ENCODE results near the gene PRKCH. TPM values are rescaled to one million over a fixed set of nuclear protein-coding genes. Genes with fewer than 3 reads are reported as not detected.

PRKCH gene
- total RNA-seq, 1 experiment from 2014 or later, result 2.7 TPM

DNA sequence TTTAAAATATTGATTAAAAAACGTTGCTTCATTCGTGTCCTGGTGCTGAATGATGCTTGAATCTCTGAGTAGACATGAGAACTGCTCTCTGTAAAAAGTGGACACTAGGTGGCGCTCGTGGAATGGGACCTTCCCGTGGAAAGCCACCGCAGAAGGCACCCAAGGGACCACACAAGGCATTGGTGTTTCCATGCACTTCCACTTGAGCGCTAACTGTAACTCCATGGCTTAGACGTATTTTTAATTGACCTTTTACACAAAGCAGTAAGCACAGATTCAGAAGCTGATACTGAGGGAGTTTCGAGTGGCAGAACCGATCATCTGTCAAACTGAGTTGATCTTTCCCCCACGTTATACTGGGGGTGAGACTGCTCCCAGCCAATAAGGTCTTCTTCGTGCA is 135.3 kb downstream of the PRKCH start:
- Histone ChIP-seq H3K27me3 (ENCODE audit: control insufficient read depth, insufficient read depth, low read length) (no peaks in the 10 kb centered on the region), H3K36me3 (ENCODE audit: control insufficient read depth, insufficient read depth, low read length) (no peaks in the 10 kb centered on the region), H3K9me3 (ENCODE audit: control insufficient read depth, insufficient read depth, low read depth, low read length) (no peaks in the 10 kb centered on the region), H3K4me1 (ENCODE audit: control insufficient read depth, insufficient read depth, low read length) (no peaks in the 10 kb centered on the region), H3K27ac (ENCODE audit: low read length) (no peak overlapping the region), H3K4me3 (ENCODE audit: low read depth in 2 of 2, low read length in 2 of 2) (no peak overlapping the region)
- intact Hi-C loops (cut with micrococcal nuclease; ENCODE audit: unreplicated experiment) (loop anchor here (10.0 kb wide), 1 partner anchor 668 kb away; no protein-coding TSS in a partner anchor), in situ Hi-C loops (cut with HindIII; ENCODE audit: low pct_unique_long_range_greater_than_20kb, low sequenced_read_pairs) (no loop called here)
- ATAC-seq (peak; percentile 91), DNase-seq (ENCODE audit: low read depth, low spot score) (no peak)
- ChIA-PET POLR2A (interaction anchor here (0.5 kb wide), 1 partner anchor 306 kb away, joined by 15 read pairs; no protein-coding TSS in a partner anchor), CTCF (no interaction called here)
- TF ChIP-seq POLR2AphosphoS5 (IDR thresholded peaks at IDR 0.05; ENCODE audit: low read depth, low read length) (no peak), TCF7L2 (IDR thresholded peaks at IDR 0.05; ENCODE audit: low read depth, low read length) (no peak)
- TF ChIP-seq, protein P1, sequence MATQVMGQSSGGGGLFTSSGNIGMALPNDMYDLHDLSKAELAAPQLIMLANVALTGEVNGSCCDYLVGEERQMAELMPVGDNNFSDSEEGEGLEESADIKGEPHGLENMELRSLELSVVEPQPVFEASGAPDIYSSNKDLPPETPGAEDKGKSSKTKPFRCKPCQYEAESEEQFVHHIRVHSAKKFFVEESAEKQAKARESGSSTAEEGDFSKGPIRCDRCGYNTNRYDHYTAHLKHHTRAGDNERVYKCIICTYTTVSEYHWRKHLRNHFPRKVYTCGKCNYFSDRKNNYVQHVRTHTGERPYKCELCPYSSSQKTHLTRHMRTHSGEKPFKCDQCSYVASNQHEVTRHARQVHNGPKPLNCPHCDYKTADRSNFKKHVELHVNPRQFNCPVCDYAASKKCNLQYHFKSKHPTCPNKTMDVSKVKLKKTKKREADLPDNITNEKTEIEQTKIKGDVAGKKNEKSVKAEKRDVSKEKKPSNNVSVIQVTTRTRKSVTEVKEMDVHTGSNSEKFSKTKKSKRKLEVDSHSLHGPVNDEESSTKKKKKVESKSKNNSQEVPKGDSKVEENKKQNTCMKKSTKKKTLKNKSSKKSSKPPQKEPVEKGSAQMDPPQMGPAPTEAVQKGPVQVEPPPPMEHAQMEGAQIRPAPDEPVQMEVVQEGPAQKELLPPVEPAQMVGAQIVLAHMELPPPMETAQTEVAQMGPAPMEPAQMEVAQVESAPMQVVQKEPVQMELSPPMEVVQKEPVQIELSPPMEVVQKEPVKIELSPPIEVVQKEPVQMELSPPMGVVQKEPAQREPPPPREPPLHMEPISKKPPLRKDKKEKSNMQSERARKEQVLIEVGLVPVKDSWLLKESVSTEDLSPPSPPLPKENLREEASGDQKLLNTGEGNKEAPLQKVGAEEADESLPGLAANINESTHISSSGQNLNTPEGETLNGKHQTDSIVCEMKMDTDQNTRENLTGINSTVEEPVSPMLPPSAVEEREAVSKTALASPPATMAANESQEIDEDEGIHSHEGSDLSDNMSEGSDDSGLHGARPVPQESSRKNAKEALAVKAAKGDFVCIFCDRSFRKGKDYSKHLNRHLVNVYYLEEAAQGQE (IDR thresholded peaks at IDR 0.05; ENCODE audit: insufficient read depth in 1 of 2, low read depth in 2 of 2, low read length in 1 of 2), result no peak
- TF ChIP-seq, protein P2, sequence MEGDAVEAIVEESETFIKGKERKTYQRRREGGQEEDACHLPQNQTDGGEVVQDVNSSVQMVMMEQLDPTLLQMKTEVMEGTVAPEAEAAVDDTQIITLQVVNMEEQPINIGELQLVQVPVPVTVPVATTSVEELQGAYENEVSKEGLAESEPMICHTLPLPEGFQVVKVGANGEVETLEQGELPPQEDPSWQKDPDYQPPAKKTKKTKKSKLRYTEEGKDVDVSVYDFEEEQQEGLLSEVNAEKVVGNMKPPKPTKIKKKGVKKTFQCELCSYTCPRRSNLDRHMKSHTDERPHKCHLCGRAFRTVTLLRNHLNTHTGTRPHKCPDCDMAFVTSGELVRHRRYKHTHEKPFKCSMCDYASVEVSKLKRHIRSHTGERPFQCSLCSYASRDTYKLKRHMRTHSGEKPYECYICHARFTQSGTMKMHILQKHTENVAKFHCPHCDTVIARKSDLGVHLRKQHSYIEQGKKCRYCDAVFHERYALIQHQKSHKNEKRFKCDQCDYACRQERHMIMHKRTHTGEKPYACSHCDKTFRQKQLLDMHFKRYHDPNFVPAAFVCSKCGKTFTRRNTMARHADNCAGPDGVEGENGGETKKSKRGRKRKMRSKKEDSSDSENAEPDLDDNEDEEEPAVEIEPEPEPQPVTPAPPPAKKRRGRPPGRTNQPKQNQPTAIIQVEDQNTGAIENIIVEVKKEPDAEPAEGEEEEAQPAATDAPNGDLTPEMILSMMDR (IDR thresholded peaks at IDR 0.05), result peak; percentile 85
- no TSS peak for BruUV-seq (replicated peaks)

DNA sequence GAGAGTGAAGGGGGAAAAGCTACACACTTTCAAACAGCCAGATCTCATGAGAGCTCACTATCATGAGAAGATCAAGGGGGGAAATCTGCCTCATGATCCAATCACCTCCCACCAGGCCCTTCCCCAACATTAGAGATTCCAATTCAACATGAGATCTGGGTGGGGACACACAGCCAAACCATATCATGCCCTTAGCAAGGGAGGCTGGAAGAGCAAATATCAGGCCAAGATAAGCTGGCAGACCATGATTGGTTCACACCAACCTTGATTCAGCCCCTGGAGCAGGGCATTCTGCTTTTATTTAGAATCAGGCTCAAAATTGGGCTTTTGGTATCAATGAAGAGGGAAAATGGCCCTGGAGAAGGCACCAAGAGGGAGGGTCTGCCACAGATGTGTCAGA is 137.4 kb downstream of the PRKCH start:
- intact Hi-C loops (cut with micrococcal nuclease; ENCODE audit: unreplicated experiment) (loop anchor here (10.0 kb wide), 1 partner anchor 666 kb away; no protein-coding TSS in a partner anchor), in situ Hi-C loops (cut with HindIII; ENCODE audit: low pct_unique_long_range_greater_than_20kb, low sequenced_read_pairs) (no loop called here)
- H3K9me3 ChIP-seq (ENCODE audit: control insufficient read depth, insufficient read depth, low read depth, low read length), result no peaks in the 10 kb centered on the region
- BruUV-seq (replicated peaks), result no TSS peak
- CTCF ChIA-PET, result no interaction called here
- H3K4me3 ChIP-seq (ENCODE audit: low read depth in 2 of 2, low read length in 2 of 2), result no peak overlapping the region
- no peaks in the 10 kb centered on the region for H3K27me3 ChIP-seq (ENCODE audit: control insufficient read depth, insufficient read depth, low read length)
- no peak overlapping the region for H3K27ac ChIP-seq (ENCODE audit: low read length)
- TF ChIP-seq POLR2AphosphoS5 (IDR thresholded peaks at IDR 0.05; ENCODE audit: low read depth, low read length) (no peak), TCF7L2 (IDR thresholded peaks at IDR 0.05; ENCODE audit: low read depth, low read length) (no peak), SIN3A (IDR thresholded peaks at IDR 0.05; ENCODE audit: borderline replicate concordance, insufficient read depth, low read depth, low read length) (no peak)
- TF ChIP-seq, protein P1 (IDR thresholded peaks at IDR 0.05; ENCODE audit: insufficient read depth in 1 of 2, low read depth in 2 of 2, low read length in 1 of 2), result no peak
- TF ChIP-seq, protein P2 (IDR thresholded peaks at IDR 0.05), result no peak
- POLR2A ChIA-PET, result no interaction called here
- ATAC-seq (no peak), DNase-seq (ENCODE audit: low read depth, low spot score) (no peak)
- H3K4me1 ChIP-seq (ENCODE audit: control insufficient read depth, insufficient read depth, low read length), result no peaks in the 10 kb centered on the region; the same call in 1 of the 2 replicates
- H3K36me3 ChIP-seq (ENCODE audit: control insufficient read depth, insufficient read depth, low read length), result no peaks in the 10 kb centered on the region

All from Panc1 (cell line).